Nephron (organoid): ENCODE measurements around the gene MFAP1.

Source experiments
- H3K27ac Mint-ChIP-seq, 3 experiments: 2 replicates each; pipeline ENCODE4 v1.8.0; 2020; ENCODE audit warnings: mixed read lengths in 3 of 3, mild to moderate bottlenecking in 2 of 3, moderate library complexity in 1 of 3
- H3K27me3 Mint-ChIP-seq: 2 replicates; pipeline ENCODE4 v1.8.0; 2021; ENCODE audit warnings: low read depth, mild to moderate bottlenecking, moderate library complexity, mixed read lengths
- H3K36me3 Mint-ChIP-seq: 2 replicates; pipeline ENCODE4 v1.8.0; 2020; ENCODE audit warnings: low read depth, mixed read lengths
- H3K4me1 Mint-ChIP-seq: 2 replicates; pipeline ENCODE4 v1.8.0; 2020; ENCODE audit warnings: mixed read lengths
- H3K4me3 Mint-ChIP-seq, 3 experiments: 2 replicates each; pipeline ENCODE4 v1.8.0; 2020; ENCODE audit warnings: mild to moderate bottlenecking in 3 of 3, mixed read lengths in 3 of 3, moderate library complexity in 2 of 3
- H3K9me3 Mint-ChIP-seq: 2 replicates; pipeline ENCODE4 v1.8.0; 2020; ENCODE audit warnings: mixed read lengths
- TF ChIP-seq, protein P1 (sequence below), 3 experiments: fragments of 200-600 bp; sonication (generic); IDR thresholded peaks; one replicate each; pipeline ENCODE4 v1.5.0; 2021; ENCODE audit warnings: antibody characterized with exemption in 3 of 3; ENCODE audit not compliant: unreplicated experiment in 3 of 3

Gene MFAP1

DNA sequence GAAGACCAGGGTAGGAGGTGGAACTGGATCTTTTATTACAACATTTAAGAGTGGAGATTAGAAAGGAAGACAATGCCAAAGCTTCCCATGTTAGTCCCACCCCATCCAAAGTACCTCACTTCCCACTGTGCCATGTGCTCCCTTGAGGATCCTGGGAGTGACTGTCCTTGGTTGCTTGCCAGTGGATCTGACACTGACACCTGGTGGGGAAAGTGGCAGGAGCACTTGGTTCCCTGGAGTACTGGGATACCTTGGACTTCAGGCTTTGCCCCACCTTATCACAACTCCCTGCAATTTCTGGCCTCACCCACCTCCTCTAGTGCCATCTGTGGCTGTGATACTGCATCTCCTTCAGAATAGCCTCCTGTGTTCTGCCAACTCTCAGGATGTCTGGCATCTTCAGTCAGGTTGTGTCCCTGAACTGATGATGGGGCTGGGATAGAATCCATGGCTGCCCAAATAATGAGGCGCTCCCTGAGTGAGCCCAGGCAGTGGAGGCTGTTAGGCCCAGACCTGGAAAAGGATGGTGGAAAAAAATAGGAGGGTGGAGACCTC lies 49.0 kb downstream of the MFAP1 start:
- Mint-ChIP-seq H3K4me3 (peak overlapping the region; percentile 85 to 90 (median 89)), H3K27ac (peak overlapping the region in 1 of 3 experiments; percentile 11), H3K36me3 (peaks cover 24% of the 10 kb centered on the region), H3K27me3 (peaks cover 5% of the 10 kb centered on the region), H3K9me3 (peaks cover 3% of the 10 kb centered on the region), H3K4me1 (peaks cover 4% of the 10 kb centered on the region)
- TF ChIP-seq, protein P1, sequence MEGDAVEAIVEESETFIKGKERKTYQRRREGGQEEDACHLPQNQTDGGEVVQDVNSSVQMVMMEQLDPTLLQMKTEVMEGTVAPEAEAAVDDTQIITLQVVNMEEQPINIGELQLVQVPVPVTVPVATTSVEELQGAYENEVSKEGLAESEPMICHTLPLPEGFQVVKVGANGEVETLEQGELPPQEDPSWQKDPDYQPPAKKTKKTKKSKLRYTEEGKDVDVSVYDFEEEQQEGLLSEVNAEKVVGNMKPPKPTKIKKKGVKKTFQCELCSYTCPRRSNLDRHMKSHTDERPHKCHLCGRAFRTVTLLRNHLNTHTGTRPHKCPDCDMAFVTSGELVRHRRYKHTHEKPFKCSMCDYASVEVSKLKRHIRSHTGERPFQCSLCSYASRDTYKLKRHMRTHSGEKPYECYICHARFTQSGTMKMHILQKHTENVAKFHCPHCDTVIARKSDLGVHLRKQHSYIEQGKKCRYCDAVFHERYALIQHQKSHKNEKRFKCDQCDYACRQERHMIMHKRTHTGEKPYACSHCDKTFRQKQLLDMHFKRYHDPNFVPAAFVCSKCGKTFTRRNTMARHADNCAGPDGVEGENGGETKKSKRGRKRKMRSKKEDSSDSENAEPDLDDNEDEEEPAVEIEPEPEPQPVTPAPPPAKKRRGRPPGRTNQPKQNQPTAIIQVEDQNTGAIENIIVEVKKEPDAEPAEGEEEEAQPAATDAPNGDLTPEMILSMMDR (IDR thresholded peaks at IDR 0.05; ENCODE audit: unreplicated experiment in 3 of 3), result peak; percentile 20 to 30 (median 25)

DNA sequence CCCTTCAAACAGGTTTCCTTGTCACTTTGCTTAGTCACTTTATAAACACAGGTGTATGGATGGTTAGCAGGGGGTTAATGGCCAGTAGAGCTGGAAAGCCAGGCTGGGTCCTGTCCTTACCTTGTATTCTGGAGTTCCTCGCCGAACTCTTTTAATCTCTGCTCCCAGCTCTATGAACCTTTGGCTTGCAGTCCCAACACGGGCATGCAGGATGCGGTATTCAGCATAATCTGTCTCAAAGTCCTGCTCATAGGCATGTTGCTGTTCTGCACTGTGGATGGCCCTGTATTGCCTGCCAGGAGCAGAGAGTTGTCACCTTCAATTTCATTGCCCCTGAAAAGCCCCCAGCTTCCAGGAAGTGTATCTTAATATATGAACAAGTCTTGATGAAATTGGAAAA lies 50.4 kb downstream of the MFAP1 start:
- Mint-ChIP-seq H3K4me1 (peaks cover 4% of the 10 kb centered on the region), H3K4me3 (peak overlapping the region in 1 of 3 experiments; percentile 15), H3K27ac (no peak overlapping the region), H3K9me3 (peaks cover 3% of the 10 kb centered on the region), H3K36me3 (peaks cover 38% of the 10 kb centered on the region), H3K27me3 (peaks cover 5% of the 10 kb centered on the region)
- TF ChIP-seq, protein P1 (IDR thresholded peaks at IDR 0.05; ENCODE audit: unreplicated experiment in 3 of 3), result no peak

DNA sequence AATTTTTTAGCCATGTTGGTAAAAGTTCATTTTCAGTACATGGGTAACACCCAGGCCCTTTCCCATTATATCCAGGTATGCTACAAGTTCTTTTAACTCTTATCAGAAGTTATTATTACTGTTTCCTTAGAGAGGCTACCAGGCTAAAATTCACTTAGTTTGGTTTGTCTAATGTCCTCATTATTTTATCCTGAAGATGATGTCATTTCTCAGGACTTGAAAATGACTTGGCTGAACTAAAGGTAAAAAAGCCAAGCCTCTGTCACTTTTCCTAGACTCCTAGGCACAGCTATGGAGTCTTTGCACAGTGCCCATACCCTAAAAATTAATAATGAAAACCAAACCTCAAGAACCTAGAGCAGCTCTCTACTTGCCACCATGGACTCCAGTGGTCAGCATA lies 51.9 kb downstream of the MFAP1 start:
- H3K27me3 Mint-ChIP-seq, result peaks cover 5% of the 10 kb centered on the region
- peaks cover 51% of the 10 kb centered on the region for H3K36me3 Mint-ChIP-seq
- TF ChIP-seq, protein P1 (IDR thresholded peaks at IDR 0.05; ENCODE audit: unreplicated experiment in 3 of 3), result no peak
- no peak overlapping the region for H3K4me3 Mint-ChIP-seq
- no peaks in the 10 kb centered on the region for H3K9me3 Mint-ChIP-seq
- H3K4me1 Mint-ChIP-seq, result peaks cover 4% of the 10 kb centered on the region
- no peak overlapping the region for H3K27ac Mint-ChIP-seq

DNA sequence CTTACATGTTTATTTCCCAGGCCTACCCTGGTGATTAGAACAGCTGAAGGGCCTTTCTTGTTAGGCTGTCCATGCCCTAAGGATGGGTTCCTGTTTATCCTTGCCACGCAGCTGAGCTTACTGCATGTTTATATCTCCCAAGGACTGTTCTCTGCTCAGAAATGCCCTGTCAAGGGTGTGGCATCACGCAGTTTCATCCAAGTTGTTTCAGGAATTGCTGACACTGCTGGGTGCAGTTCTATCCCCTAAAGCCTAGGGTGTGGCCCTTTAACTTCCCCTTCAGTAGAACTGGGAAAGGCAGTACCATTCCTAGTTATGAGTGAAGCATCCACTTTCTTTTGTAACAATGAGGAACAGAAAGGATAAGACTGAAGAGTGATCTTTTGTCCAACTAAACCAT lies 52.7 kb downstream of the MFAP1 start:
- peaks cover 54% of the 10 kb centered on the region for H3K36me3 Mint-ChIP-seq
- no peak overlapping the region for H3K27ac Mint-ChIP-seq
- TF ChIP-seq, protein P1 (IDR thresholded peaks at IDR 0.05; ENCODE audit: unreplicated experiment in 3 of 3), result no peak
- no peaks in the 10 kb centered on the region for H3K9me3 Mint-ChIP-seq
- H3K27me3 Mint-ChIP-seq, result peaks cover 5% of the 10 kb centered on the region
- H3K4me3 Mint-ChIP-seq, result no peak overlapping the region
- H3K4me1 Mint-ChIP-seq, result no peaks in the 10 kb centered on the region

DNA sequence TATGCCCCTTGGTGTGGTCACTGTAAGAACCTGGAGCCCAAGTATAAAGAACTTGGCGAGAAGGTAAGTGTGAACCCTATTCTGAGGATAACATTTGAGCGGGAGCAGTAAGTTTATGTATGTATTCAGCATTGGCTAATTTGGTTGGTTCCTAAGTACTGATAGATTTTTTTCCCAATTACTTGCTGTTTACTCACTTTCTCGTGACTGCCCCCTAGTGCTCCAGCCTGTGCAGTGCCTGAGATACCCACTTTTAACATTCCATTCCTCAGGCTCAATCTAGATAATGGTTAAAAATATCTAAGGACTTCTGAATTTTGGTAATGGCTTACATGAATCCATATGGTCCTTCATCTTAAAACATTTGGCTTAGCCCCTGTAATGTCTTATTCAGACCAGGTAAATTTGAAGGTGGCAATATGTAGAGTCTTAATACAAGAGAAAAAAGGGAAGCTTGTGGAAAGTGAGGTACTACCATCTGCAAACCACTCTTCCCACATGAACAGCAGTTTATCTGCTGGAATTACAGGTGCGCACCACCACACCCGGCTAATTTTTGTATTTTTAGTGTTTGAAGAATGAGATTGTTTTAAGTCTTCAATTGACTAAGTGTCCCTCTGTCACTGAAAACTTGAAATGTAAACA lies 54.8 kb downstream of the MFAP1 start:
- H3K27me3 Mint-ChIP-seq, result no peaks in the 10 kb centered on the region
- H3K4me3 Mint-ChIP-seq, result no peak overlapping the region
- no peaks in the 10 kb centered on the region for H3K4me1 Mint-ChIP-seq
- peaks cover 74% of the 10 kb centered on the region for H3K36me3 Mint-ChIP-seq
- TF ChIP-seq, protein P1 (IDR thresholded peaks at IDR 0.05; ENCODE audit: unreplicated experiment in 3 of 3), result peak; percentile 69 to 71 (median 70)
- no peaks in the 10 kb centered on the region for H3K9me3 Mint-ChIP-seq
- no peak overlapping the region for H3K27ac Mint-ChIP-seq
